HepG2 (cell line): ENCODE measurements around the gene TAS2R30. TPM values are rescaled to one million over a fixed set of nuclear protein-coding genes. Genes with fewer than 3 reads are reported as not detected.

Experiments used
- ATAC-seq: fragments of 200-7000 bp; cut with Tn5 transposase; 3 replicates; pipeline ENCODE4 v1.9.1; 2020; ENCODE audit warnings: mild to moderate bottlenecking, moderate library complexity
- BruUV-seq: library from RNA; stranded (reverse); fragments of 400-500 nt; replicated peaks from 2 replicates; lab custom pipeline; 2021; lab: Mats Ljungman, UMichigan
- CTCF ChIA-PET: fragments of 300-600 bp; formaldehyde crosslinking; extraction: SDS; loops from one replicate; lab custom pipeline; 2021; ENCODE audit warnings: low total read pairs, inconsistent platforms, low intra/inter-chr PET ratio; lab: Yijun Ruan, JAX
- POLR2A ChIA-PET: fragments of 350-600 bp; sonication (Branson Sonifier 250); formaldehyde crosslinking; loops from one replicate; lab custom pipeline; 2020; ENCODE audit warnings: antibody characterized with exemption, inconsistent platforms; lab: Yijun Ruan, JAX
- DNase-seq: peaks from one replicate; pipeline ENCODE4 v3.0.0-alpha.2; 2015; ENCODE audit warnings: low spot score
- FAIRE-seq: peaks from 3 replicates; lab custom pipeline; 2011; peaks lifted over from hg19 to GRCh38; lab: Jason Lieb, UNC
- H2AFZ ChIP-seq: one replicate; pipeline ENCODE4 v1.6.1; 2011; ENCODE audit warnings: low read length, inconsistent platforms
- H3K27ac ChIP-seq: fragments of 300-600 bp; 3 replicates; pipeline ENCODE4 v1.8.0; 2011; ENCODE audit warnings: mixed run types, mild to moderate bottlenecking, mixed read lengths, low read length, inconsistent platforms; ENCODE audit not compliant: insufficient read depth; ENCODE audit errors: extremely low read length
- H3K27me3 ChIP-seq, 2 experiments: fragments of 200-600 bp in 1 of 2; 2 replicates in 1 of 2; 3 replicates in 1 of 2; pipeline versions ENCODE4 v1.6.0 to v1.8.0; 2011; ENCODE audit warnings: low read length in 2 of 2, mild to moderate bottlenecking in 2 of 2, moderate library complexity in 2 of 2, inconsistent platforms in 1 of 2; ENCODE audit not compliant: insufficient read depth in 2 of 2, control insufficient read depth in 1 of 2
- H3K36me3 ChIP-seq, 2 experiments: fragments of 200-600 bp in 1 of 2; replicated peaks in 1 of 2; 2 replicates in 1 of 2; 3 replicates in 1 of 2; pipeline versions ENCODE4 v1.5.1 to v1.8.0; 2011; ENCODE audit warnings: low read length in 2 of 2, inconsistent platforms in 1 of 2; ENCODE audit not compliant: insufficient read depth in 2 of 2, control insufficient read depth in 1 of 2
- H3K4me1 ChIP-seq: 2 replicates; pipeline ENCODE4 v1.5.1; 2012; ENCODE audit warnings: low read length, inconsistent platforms; ENCODE audit not compliant: insufficient read depth
- H3K4me2 ChIP-seq: 2 replicates; pipeline ENCODE4 v1.6.0; 2011; ENCODE audit warnings: low read depth, low read length, inconsistent platforms
- H3K4me3 ChIP-seq, 3 experiments: fragments of 200-600 bp in 1 of 3; sonication (generic), shearing (Covaris generic) in 1 of 3; replicated peaks in 1 of 3; 2 replicates each; pipeline ENCODE4 v1.5.1; 2011 to 2016; ENCODE audit warnings: low read length in 3 of 3, inconsistent platforms in 2 of 3, low read depth in 2 of 3, mild to moderate bottlenecking in 2 of 3, control low read depth in 1 of 3, mixed read lengths in 1 of 3; ENCODE audit not compliant: insufficient read depth in 1 of 3
- H3K79me2 ChIP-seq: one replicate; pipeline ENCODE4 v1.6.1; 2011; ENCODE audit warnings: low read length, inconsistent platforms; ENCODE audit not compliant: insufficient read depth
- H3K9ac ChIP-seq: 2 replicates; pipeline ENCODE4 v1.6.0; 2011; ENCODE audit warnings: mild to moderate bottlenecking, low read depth, low read length, inconsistent platforms; ENCODE audit not compliant: insufficient read depth
- H3K9me3 ChIP-seq: 2 replicates; pipeline ENCODE4 v1.5.1; 2012; ENCODE audit warnings: mild to moderate bottlenecking, low read length
- H4K20me1 ChIP-seq: 2 replicates; pipeline ENCODE4 v1.6.0; 2011; ENCODE audit warnings: inconsistent platforms, mild to moderate bottlenecking, low read length, moderate library complexity; ENCODE audit not compliant: insufficient read depth
- KDM4B ChIP-seq: sonication (generic); formaldehyde crosslinking; IDR thresholded peaks from 2 replicates; pipeline ENCODE4 v1.4.0; 2020; ENCODE audit warnings: missing genetic modification reagents
- POGZ ChIP-seq: sonication (generic); formaldehyde crosslinking; IDR thresholded peaks from 2 replicates; pipeline ENCODE4 v1.4.0; 2020; ENCODE audit warnings: mild to moderate bottlenecking, missing genetic modification reagents
- THAP11 ChIP-seq: IDR thresholded peaks from 2 replicates; pipeline ENCODE4 v1.6.1; 2016; ENCODE audit warnings: missing biosample characterization, missing genetic modification reagents
- ZNF143 ChIP-seq: sonication (generic); formaldehyde crosslinking; IDR thresholded peaks from 2 replicates; pipeline ENCODE4 v1.4.0; 2020; ENCODE audit warnings: missing genetic modification reagents
- WGBS: methylation state at CpG from one replicate; pipeline ENCODE4 v1.1.6; 2017; ENCODE audit warnings: low lambda C conversion rate; 5-methylcytosine and 5-hydroxymethylcytosine counted together
- in situ Hi-C: cut with HindIII; loops from 2 replicates; pipeline ENCODE4 v1.10.0; 2017; ENCODE audit warnings: low pct_unique_long_range_greater_than_20kb; ENCODE audit not compliant: extremely low pct_ligation_motif_present
- intact Hi-C: fragments of 100-400 bp; cut with micrococcal nuclease; formaldehyde crosslinking; loops from one replicate; pipeline ENCODE4 v1.10.0; 2022; ENCODE audit not compliant: unreplicated experiment
- polyA plus RNA-seq, 8 experiments: library from polyadenylated mRNA; depleted of rRNA in 3 of 8; stranded (reverse) in 7 of 8; unstranded in 1 of 8; fragments of >200 nt; fragmentation: Illumina TruSeq in 4 of 8; extraction: Trizol in 4 of 8; gene quantifications; 2 replicates each; pipeline versions ENCODE4 v1.2.1 to v1.2.3, GENCODE V29; 2011 to 2016; ENCODE audit warnings: low read depth in 4 of 8, missing spikeins in 1 of 8, mixed read lengths in 1 of 8; ENCODE audit not compliant: insufficient read depth in 1 of 8
- total RNA-seq, 5 experiments: library from RNA; depleted of rRNA; stranded (reverse); fragments of >200 nt; fragmentation: Illumina TruSeq; extraction: Trizol; gene quantifications; 2 replicates each; pipeline ENCODE4 v1.2.3, GENCODE V29; 2016; ENCODE audit warnings: low read depth in 1 of 5
- TF ChIP-seq, protein P1 (sequence below): sonication (generic); formaldehyde crosslinking; IDR thresholded peaks from 2 replicates; pipeline ENCODE4 v1.5.0; 2020; ENCODE audit warnings: missing genetic modification reagents, mild to moderate bottlenecking, borderline replicate concordance
- TF ChIP-seq, protein P2 (sequence below): sonication (generic); formaldehyde crosslinking; IDR thresholded peaks from 2 replicates; pipeline ENCODE4 v1.4.0; 2020; ENCODE audit warnings: missing genetic modification reagents, mild to moderate bottlenecking, borderline replicate concordance
- TF ChIP-seq, protein P3 (sequence below): IDR thresholded peaks from 2 replicates; pipeline ENCODE4 v1.6.1; 2016; ENCODE audit warnings: low read depth

TAS2R30 gene
- total and polyA plus RNA-seq, 2 of the 13 experiments (the other 11 are each of a cell fraction or from before 2014, with no cell fraction given) = 0.42 to 5.2 TPM

DNA sequence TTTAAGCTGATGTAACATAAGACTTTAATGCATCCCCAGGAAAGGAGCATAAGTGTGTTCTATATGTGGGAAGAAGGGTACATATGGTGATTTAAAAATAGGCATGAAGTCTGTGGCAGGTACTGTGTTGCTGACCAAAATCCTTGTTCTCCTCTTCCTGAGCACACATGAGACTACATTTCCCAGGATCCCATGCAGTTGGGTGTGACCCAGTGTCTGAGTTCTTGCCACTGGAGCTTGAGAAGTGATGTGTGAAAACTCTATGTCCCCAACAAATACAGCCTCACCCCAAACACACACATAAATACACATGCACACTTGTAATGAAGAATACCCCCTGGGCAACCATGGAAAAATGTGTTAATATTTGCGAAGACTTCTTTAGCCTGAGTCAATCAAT, 28.1 kb upstream of the TAS2R30 start:
- Histone ChIP-seq H3K9ac (no peak overlapping the region), H3K4me1 (peaks cover 26% of the 10 kb centered on the region), H3K27ac (no peak overlapping the region), H3K27me3 (no peaks in the 10 kb centered on the region)
- in situ Hi-C loops (no loop called here), intact Hi-C loops (no loop called here)
- FAIRE-seq = no peak
- CTCF ChIA-PET = no interaction called here
- 89% methylated on average over 1 of the region's 1 CpG for WGBS
- TF ChIP-seq, protein P1, sequence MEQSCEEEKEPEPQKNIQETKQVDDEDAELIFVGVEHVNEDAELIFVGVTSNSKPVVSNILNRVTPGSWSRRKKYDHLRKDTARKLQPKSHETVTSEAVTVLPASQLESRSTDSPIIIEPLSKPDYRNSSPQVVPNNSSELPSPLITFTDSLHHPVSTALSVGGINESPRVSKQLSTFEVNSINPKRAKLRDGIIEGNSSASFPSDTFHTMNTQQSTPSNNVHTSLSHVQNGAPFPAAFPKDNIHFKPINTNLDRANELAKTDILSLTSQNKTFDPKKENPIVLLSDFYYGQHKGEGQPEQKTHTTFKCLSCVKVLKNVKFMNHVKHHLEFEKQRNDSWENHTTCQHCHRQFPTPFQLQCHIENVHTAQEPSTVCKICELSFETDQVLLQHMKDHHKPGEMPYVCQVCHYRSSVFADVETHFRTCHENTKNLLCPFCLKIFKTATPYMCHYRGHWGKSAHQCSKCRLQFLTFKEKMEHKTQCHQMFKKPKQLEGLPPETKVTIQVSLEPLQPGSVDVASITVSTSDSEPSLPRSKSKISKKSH (CRISPR knock-in tag) = no peak
- TF ChIP-seq ZNF143 (CRISPR knock-in tag) (peak; percentile 80), THAP11 (peak; percentile 89)
- TF ChIP-seq, all 625 proteins: peak for 2
- peaks cover 14% of the 10 kb centered on the region for H4K20me1 ChIP-seq
- no peak overlapping the region for H3K4me2 ChIP-seq
- H3K4me3 ChIP-seq = no peak overlapping the region
- H3K9me3 ChIP-seq = no peaks in the 10 kb centered on the region
- peaks cover 96% of the 10 kb centered on the region for H3K79me2 ChIP-seq
- POLR2A ChIA-PET = interaction anchor here (1.9 kb wide), 1 partner anchor 9 kb away, joined by 11 read pairs; the partner anchor contains the start of gene SMIM10L1
- H2AFZ ChIP-seq = no peak overlapping the region
- ATAC-seq (no peak), DNase-seq (no peak)
- no TSS peak for BruUV-seq
- peaks cover 9 to 50% of the 10 kb centered on the region in 2 experiments for H3K36me3 ChIP-seq

DNA sequence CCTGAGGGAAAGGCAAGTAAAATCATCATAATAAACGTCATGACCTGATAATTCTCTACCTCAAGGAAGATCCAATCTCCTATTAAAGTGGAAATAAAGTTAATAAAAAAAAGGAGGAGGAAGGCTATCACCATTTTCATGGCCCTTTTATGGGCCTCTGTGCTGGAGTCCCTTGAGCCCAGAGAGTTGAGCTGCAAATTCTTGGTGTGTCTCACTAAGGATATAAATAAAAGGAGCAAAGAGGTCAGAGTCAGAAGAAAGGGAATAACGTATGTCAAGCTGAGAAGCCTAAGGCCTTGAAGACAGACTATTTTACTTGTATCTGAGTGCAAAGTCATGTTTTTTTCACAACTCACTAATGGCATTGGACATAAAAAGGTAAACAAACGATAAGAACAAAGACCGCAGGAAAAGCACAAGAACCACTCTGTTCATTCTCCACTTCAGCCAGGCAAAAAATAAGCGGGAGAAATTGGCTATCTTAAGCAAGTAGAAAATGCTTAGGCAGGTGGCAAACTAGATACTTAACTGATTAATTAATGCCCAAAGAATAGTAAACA, 24.5 kb upstream of the TAS2R30 start:
- H4K20me1 ChIP-seq = peaks cover 6% of the 10 kb centered on the region; the same call in 1 of the 2 replicates
- H3K79me2 ChIP-seq = peaks cover 92% of the 10 kb centered on the region
- H3K27me3 ChIP-seq = no peaks in the 10 kb centered on the region
- H3K9ac ChIP-seq = no peak overlapping the region
- H3K4me1 ChIP-seq = peaks cover 12% of the 10 kb centered on the region
- H3K4me2 ChIP-seq = peak overlapping the region; percentile 15
- ATAC-seq (no peak), DNase-seq (no peak), FAIRE-seq (no peak)
- no peak overlapping the region for H3K27ac ChIP-seq
- 42% methylated on average over 5 of the region's 5 CpGs for WGBS
- CTCF ChIA-PET = no interaction called here
- in situ Hi-C loops = no loop called here
- H3K4me3 ChIP-seq = no peak overlapping the region
- no peak overlapping the region for H2AFZ ChIP-seq
- BruUV-seq = no TSS peak
- TF ChIP-seq, protein P2, sequence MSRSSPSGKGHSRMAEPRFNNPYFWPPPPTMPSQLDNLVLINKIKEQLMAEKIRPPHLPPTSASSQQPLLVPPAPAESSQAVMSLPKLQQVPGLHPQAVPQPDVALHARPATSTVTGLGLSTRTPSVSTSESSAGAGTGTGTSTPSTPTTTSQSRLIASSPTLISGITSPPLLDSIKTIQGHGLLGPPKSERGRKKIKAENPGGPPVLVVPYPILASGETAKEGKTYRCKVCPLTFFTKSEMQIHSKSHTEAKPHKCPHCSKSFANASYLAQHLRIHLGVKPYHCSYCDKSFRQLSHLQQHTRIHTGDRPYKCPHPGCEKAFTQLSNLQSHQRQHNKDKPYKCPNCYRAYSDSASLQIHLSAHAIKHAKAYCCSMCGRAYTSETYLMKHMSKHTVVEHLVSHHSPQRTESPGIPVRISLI (CRISPR knock-in tag) = peak; percentile 18; the same call in 1 of the 2 replicates
- TF ChIP-seq POGZ (CRISPR knock-in tag) (0 out of 2 replicates have a peak, but pooled peaks have one; percentile 23), KDM4B (CRISPR knock-in tag) (no peak)
- TF ChIP-seq, protein P3, sequence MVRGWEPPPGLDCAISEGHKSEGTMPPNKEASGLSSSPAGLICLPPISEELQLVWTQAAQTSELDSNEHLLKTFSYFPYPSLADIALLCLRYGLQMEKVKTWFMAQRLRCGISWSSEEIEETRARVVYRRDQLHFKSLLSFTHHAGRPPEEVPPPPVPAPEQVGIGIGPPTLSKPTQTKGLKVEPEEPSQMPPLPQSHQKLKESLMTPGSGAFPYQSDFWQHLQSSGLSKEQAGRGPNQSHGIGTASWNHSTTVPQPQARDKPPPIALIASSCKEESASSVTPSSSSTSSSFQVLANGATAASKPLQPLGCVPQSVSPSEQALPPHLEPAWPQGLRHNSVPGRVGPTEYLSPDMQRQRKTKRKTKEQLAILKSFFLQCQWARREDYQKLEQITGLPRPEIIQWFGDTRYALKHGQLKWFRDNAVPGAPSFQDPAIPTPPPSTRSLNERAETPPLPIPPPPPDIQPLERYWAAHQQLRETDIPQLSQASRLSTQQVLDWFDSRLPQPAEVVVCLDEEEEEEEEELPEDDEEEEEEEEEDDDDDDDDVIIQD (CRISPR knock-in tag) = peak; percentile 43; the same call in 1 of the 2 replicates
- no peaks in the 10 kb centered on the region for H3K9me3 ChIP-seq
- intact Hi-C loops = no loop called here
- H3K36me3 ChIP-seq = peaks cover 3 to 38% of the 10 kb centered on the region in 2 experiments; a peak in 4 of 5 replicates
- POLR2A ChIA-PET = interaction anchor here (1.2 kb wide), 1 partner anchor 12 kb away, joined by 6 read pairs; the partner anchor contains the start of gene SMIM10L1
